ENCODE results near the gene VASH2.
"Not testable (repeated sequence)": the region's sequence is repeated elsewhere in the genome, so short reads cannot be mapped to it uniquely, and the experiment has no call there.

VASH2 gene

GRCh38 chr1:212950243-212951125, at the start of gene VASH2:
VASH2 (plus strand) TSS chr1:212950541; CDS start chr1:212951543, 1,002 bp downstream.
- FAIRE-seq: no peak

GRCh38 chr1:212901290-212901689, 49.1 kb upstream of the VASH2 start:
- FAIRE-seq (no peak), DNase-seq (ENCODE audit: low spot score) (no peak)

More at GRCh38 chr1:212950243-212951125, at the start of gene VASH2:
- no peak for DNase-seq (ENCODE audit: low spot score)

GRCh38 chr1:212902054-212902453, 48.3 kb upstream of the VASH2 start:
- no peak for DNase-seq (ENCODE audit: low spot score)
- no peak for FAIRE-seq

- DNase-seq (ENCODE audit: low spot score): no peak
- no peak for FAIRE-seq
Measured at GRCh38 chr1:212903664-212904063, 46.7 kb upstream of the VASH2 start.

GRCh38 chr1:212908071-212908470, 42.3 kb upstream of the VASH2 start:
- FAIRE-seq; DNase-seq (ENCODE audit: low spot score): not testable (repeated sequence)

- FAIRE-seq (no peak), DNase-seq (ENCODE audit: low spot score) (no peak)
Measured at GRCh38 chr1:212908971-212909370, 41.4 kb upstream of the VASH2 start.

GRCh38 chr1:212909652-212910063, 40.7 kb upstream of the VASH2 start:
- FAIRE-seq (no peak), DNase-seq (ENCODE audit: low spot score) (no peak)

GRCh38 chr1:212910213-212910612, 40.1 kb upstream of the VASH2 start:
- DNase-seq (ENCODE audit: low spot score); FAIRE-seq: not testable (repeated sequence)

- not testable (repeated sequence) for DNase-seq (ENCODE audit: low spot score); FAIRE-seq
Measured at GRCh38 chr1:212913638-212914037, 36.7 kb upstream of the VASH2 start.

GRCh38 chr1:212914110-212914509, 36.2 kb upstream of the VASH2 start:
- not testable (repeated sequence) for DNase-seq (ENCODE audit: low spot score); FAIRE-seq

- DNase-seq (ENCODE audit: low spot score) (no peak), FAIRE-seq (no peak)
Measured at GRCh38 chr1:212914789-212915188, 35.6 kb upstream of the VASH2 start.

- FAIRE-seq: no peak
- no peak for DNase-seq (ENCODE audit: low spot score)
Measured at GRCh38 chr1:212915245-212916091, 34.9 kb upstream of the VASH2 start.

- FAIRE-seq: no peak
- no peak for DNase-seq (ENCODE audit: low spot score)
Measured at GRCh38 chr1:212916481-212917133, 33.7 kb upstream of the VASH2 start.

GRCh38 chr1:212917134-212917485, 33.2 kb upstream of the VASH2 start:
- no peak for FAIRE-seq
- no peak for DNase-seq (ENCODE audit: low spot score)

GRCh38 chr1:212917858-212918257, 32.5 kb upstream of the VASH2 start:
- DNase-seq (ENCODE audit: low spot score): no peak
- no peak for FAIRE-seq

- FAIRE-seq: no peak
- no peak for DNase-seq (ENCODE audit: low spot score)
Measured at GRCh38 chr1:212918824-212919223, 31.5 kb upstream of the VASH2 start.

- no peak for DNase-seq (ENCODE audit: low spot score)
Measured at GRCh38 chr1:212920246-212920645, 30.1 kb upstream of the VASH2 start.

GRCh38 chr1:212920896-212921295, 29.4 kb upstream of the VASH2 start:
- DNase-seq (ENCODE audit: low spot score) (no peak), FAIRE-seq (no peak)

More at GRCh38 chr1:212920246-212920645, 30.1 kb upstream of the VASH2 start:
- FAIRE-seq: no peak

GRCh38 chr1:212922016-212922415, 28.3 kb upstream of the VASH2 start:
- FAIRE-seq (no peak), DNase-seq (ENCODE audit: low spot score) (no peak)

- no peak for DNase-seq (ENCODE audit: low spot score)
- no peak for FAIRE-seq
Measured at GRCh38 chr1:212926372-212926771, 24.0 kb upstream of the VASH2 start.
